Mesenchymal stem cell (in vitro differentiated cells and primary cell): Measurements from ENCODE around the gene KIF5B.
A peak's percentile ranks its signal among the peaks of the same experiment; 100 is the strongest.
"Not testable (repeated sequence)": the region's sequence is repeated elsewhere in the genome, so short reads cannot be mapped to it uniquely, and the experiment has no call there.

Experiments used
- DNase-seq: peaks from one replicate; pipeline ENCODE4 v3.0.0-alpha.2; 2013
- H2AFZ ChIP-seq: one replicate; pipeline ENCODE4 v1.6.1; 2013; ENCODE audit warnings: low read depth, mild to moderate bottlenecking, control low read depth, inconsistent platforms, low read length, moderate library complexity
- H2AK5ac ChIP-seq: 2 replicates; pipeline ENCODE4 v1.6.1; 2013; ENCODE audit warnings: low read length, moderate library complexity, mild to moderate bottlenecking, inconsistent platforms; ENCODE audit not compliant: severe bottlenecking
- H2BK120ac ChIP-seq: one replicate; pipeline ENCODE4 v1.6.1; 2013; ENCODE audit warnings: low read depth, mild to moderate bottlenecking, inconsistent platforms, low read length, moderate library complexity
- H2BK12ac ChIP-seq, 2 experiments: one replicate each; pipeline ENCODE4 v1.6.1; 2013; ENCODE audit warnings: inconsistent platforms in 2 of 2, low read length in 2 of 2, mild to moderate bottlenecking in 2 of 2, moderate library complexity in 2 of 2, control low read depth in 1 of 2
- H2BK15ac ChIP-seq: one replicate; pipeline ENCODE4 v1.6.1; 2013; ENCODE audit warnings: mild to moderate bottlenecking, low read depth, inconsistent platforms; ENCODE audit not compliant: poor library complexity, severe bottlenecking
- H2BK5ac ChIP-seq: 2 replicates; pipeline ENCODE4 v1.6.1; 2013; ENCODE audit warnings: low read depth, mild to moderate bottlenecking, low read length, control low read depth, inconsistent platforms; ENCODE audit not compliant: poor library complexity, severe bottlenecking
- H3K14ac ChIP-seq, 2 experiments: one replicate each; pipeline ENCODE4 v1.6.1; 2013; ENCODE audit warnings: inconsistent platforms in 2 of 2, low read length in 2 of 2, control low read depth in 1 of 2, mild to moderate bottlenecking in 1 of 2, moderate library complexity in 1 of 2
- H3K18ac ChIP-seq, 2 experiments: one replicate each; pipeline ENCODE4 v1.6.1; 2013; ENCODE audit warnings: inconsistent platforms in 2 of 2, low read length in 2 of 2, control low read depth in 1 of 2, low read depth in 1 of 2, mild to moderate bottlenecking in 1 of 2
- H3K23ac ChIP-seq, 2 experiments: one replicate each; pipeline ENCODE4 v1.6.1; 2013; ENCODE audit warnings: inconsistent platforms in 2 of 2, low read length in 2 of 2, mild to moderate bottlenecking in 2 of 2, moderate library complexity in 2 of 2, control low read depth in 1 of 2
- H3K27ac ChIP-seq: 2 replicates; pipeline ENCODE4 v1.5.1; 2013; ENCODE audit warnings: mild to moderate bottlenecking, moderate library complexity, low read length, control low read depth, inconsistent platforms; ENCODE audit not compliant: poor library complexity, severe bottlenecking
- H3K27me3 ChIP-seq, 2 experiments: 2 replicates each; pipeline versions ENCODE4 v1.6.1 to v1.7.0; 2013; ENCODE audit warnings: low read length in 2 of 2, mild to moderate bottlenecking in 2 of 2, moderate library complexity in 2 of 2, control low read depth in 1 of 2, inconsistent platforms in 1 of 2; ENCODE audit not compliant: control insufficient read depth in 1 of 2, insufficient read depth in 1 of 2
- H3K36me3 ChIP-seq, 2 experiments: 2 replicates each; pipeline versions ENCODE4 v1.6.1 to v1.7.0; 2013; ENCODE audit warnings: low read length in 2 of 2, control low read depth in 1 of 2, inconsistent platforms in 1 of 2, low read depth in 1 of 2, mild to moderate bottlenecking in 1 of 2; ENCODE audit not compliant: insufficient read depth in 2 of 2, control insufficient read depth in 1 of 2
- H3K4ac ChIP-seq, 2 experiments: one replicate each; pipeline ENCODE4 v1.6.1; 2013; ENCODE audit warnings: inconsistent platforms in 2 of 2, low read length in 2 of 2, mild to moderate bottlenecking in 2 of 2, moderate library complexity in 2 of 2, control low read depth in 1 of 2, low read depth in 1 of 2
- H3K4me1 ChIP-seq: 2 replicates; pipeline ENCODE4 v1.6.1; 2013; ENCODE audit warnings: low read depth, low read length, control low read depth; ENCODE audit not compliant: control insufficient read depth, insufficient read depth
- H3K4me2 ChIP-seq: 2 replicates; pipeline ENCODE4 v1.6.1; 2013; ENCODE audit warnings: low read length, mild to moderate bottlenecking, inconsistent platforms; ENCODE audit not compliant: poor library complexity, severe bottlenecking
- H3K4me3 ChIP-seq, 2 experiments: 2 replicates each; pipeline versions ENCODE4 v1.5.1 to v1.7.0; 2013; ENCODE audit warnings: low read length in 2 of 2, mild to moderate bottlenecking in 2 of 2, control low read depth in 1 of 2, low read depth in 1 of 2; ENCODE audit not compliant: insufficient read depth in 1 of 2
- H3K79me1 ChIP-seq: replicated peaks from 2 replicates; pipeline ENCODE4 v1.6.1; 2013; ENCODE audit warnings: mild to moderate bottlenecking, control low read depth, low read length, inconsistent platforms; ENCODE audit not compliant: poor library complexity, severe bottlenecking
- H3K9ac ChIP-seq: 2 replicates; pipeline ENCODE4 v1.7.0; 2013; ENCODE audit warnings: mild to moderate bottlenecking, low read length, moderate library complexity
- H3K9me3 ChIP-seq: 2 replicates; pipeline ENCODE4 v1.7.0; 2013; ENCODE audit warnings: mild to moderate bottlenecking, low read length; ENCODE audit not compliant: control insufficient read depth
- H4K8ac ChIP-seq: one replicate; pipeline ENCODE4 v1.6.1; 2013; ENCODE audit warnings: inconsistent platforms, mild to moderate bottlenecking, low read length, moderate library complexity
- H4K91ac ChIP-seq: one replicate; pipeline ENCODE4 v1.6.1; 2013; ENCODE audit warnings: mild to moderate bottlenecking, low read length, inconsistent platforms
- WGBS: methylation state at CpG from one replicate; pipeline ENCODE4 v1.1.7; 2013; ENCODE audit warnings: mixed read lengths; 5-methylcytosine and 5-hydroxymethylcytosine counted together

KIF5B gene

GRCh38 chr10:32042730-32043129 is 13.5 kb downstream of the KIF5B start:
- H3K18ac ChIP-seq, H3K4ac ChIP-seq, H2AK5ac ChIP-seq, H3K4me1 ChIP-seq, H3K4me2 ChIP-seq, H3K27me3 ChIP-seq, H4K91ac ChIP-seq, H2BK5ac ChIP-seq, H3K4me3 ChIP-seq, H4K8ac ChIP-seq, H2BK12ac ChIP-seq, H3K23ac ChIP-seq, H2AFZ ChIP-seq, H3K27ac ChIP-seq, H2BK120ac ChIP-seq, H3K9me3 ChIP-seq, DNase-seq, H2BK15ac ChIP-seq, H3K14ac ChIP-seq, H3K79me1 ChIP-seq: not testable (repeated sequence)
- H3K9ac ChIP-seq = peak overlapping the region; percentile 71
- WGBS = 87% methylated on average over 7 of the region's 8 CpGs
- H3K36me3 ChIP-seq = peaks cover 4 to 91% of the 10 kb centered on the region in 2 experiments

DNA sequence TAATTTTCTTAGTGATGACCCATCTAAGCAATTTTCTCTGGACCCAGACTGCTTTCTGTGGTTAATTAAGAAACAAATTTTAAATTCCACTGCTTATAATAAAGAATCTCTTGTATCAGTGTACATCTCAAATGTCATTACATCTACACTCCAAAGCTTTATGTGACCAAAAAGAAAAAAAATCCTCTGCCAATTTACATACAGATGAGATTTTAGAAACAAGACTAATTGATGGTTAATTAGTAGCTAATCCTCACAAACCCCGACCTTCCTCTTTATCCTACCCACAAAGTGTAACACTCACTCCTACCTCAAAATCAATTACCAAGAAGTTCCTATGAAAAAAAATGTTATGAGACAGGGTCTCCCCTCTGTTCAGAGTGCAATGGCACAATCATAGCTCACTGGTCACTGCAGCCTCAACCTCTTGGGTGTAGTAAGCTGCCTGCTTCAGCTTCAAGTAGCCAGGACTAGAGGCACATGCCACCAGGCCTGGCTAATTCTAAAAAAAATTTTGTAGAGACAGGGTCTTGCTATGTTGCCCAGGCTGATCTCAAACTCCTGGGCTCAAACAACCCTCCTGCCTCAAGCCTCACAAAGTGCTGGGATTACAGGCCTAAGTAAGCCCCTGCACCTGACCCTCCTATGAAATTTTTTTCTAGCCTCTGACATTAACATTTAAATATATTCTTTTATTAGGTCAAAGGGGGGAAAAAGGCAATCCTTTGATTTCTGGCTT is 14.8 kb downstream of the KIF5B start:
- Histone ChIP-seq H2AK5ac (no peak overlapping the region), H3K9me3 (no peaks in the 10 kb centered on the region), H4K91ac (no peak overlapping the region), H3K4ac (no peak overlapping the region), H3K79me1 (no peaks in the 10 kb centered on the region), H2AFZ (no peak overlapping the region), H3K9ac (peak overlapping the region; percentile 71), H3K27me3 (no peaks in the 10 kb centered on the region), H3K27ac (no peak overlapping the region), H2BK120ac (no peak overlapping the region), H3K4me3 (no peak overlapping the region), H3K18ac (no peak overlapping the region), H3K36me3 (peaks cover 7 to 91% of the 10 kb centered on the region in 2 experiments), H2BK15ac (no peak overlapping the region), H2BK5ac (no peak overlapping the region), H3K23ac (no peak overlapping the region), H3K14ac (no peak overlapping the region), H2BK12ac (no peak overlapping the region), H3K4me1 (peaks cover 2% of the 10 kb centered on the region), H4K8ac (no peak overlapping the region), H3K4me2 (no peak overlapping the region)
- DNase-seq = no peak
- WGBS = 100% methylated on average over 1 of the region's 1 CpG

DNA sequence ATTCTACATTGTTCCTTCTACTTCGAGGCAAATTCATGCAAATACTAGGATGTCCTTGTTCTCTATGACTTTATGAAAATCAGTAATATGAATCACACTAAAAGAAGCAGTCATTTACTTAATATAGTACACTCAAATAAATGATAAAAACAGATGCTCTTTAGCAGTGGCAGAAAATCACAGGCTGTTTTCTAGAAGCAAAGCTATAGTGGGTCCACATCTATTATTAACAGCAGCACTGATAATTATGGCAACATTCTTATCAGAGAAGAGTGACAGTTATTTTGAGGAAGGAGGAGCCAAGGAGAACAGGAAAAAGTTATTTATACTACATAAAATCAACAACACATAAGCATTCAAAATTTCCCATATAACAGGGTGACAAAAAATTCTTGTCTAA is 16.5 kb downstream of the KIF5B start:
- Histone ChIP-seq H3K4me1 (peaks cover 2% of the 10 kb centered on the region), H2BK12ac (no peak overlapping the region)
- WGBS = no CpG with 5 or more reads among the region's 1 CpG

GRCh38 chr10:32038777-32039176 is 17.4 kb downstream of the KIF5B start:
- no peak for DNase-seq
- no peak overlapping the region for H3K14ac ChIP-seq
- peaks cover 10 to 91% of the 10 kb centered on the region in 2 experiments for H3K36me3 ChIP-seq
- H2BK15ac ChIP-seq = no peak overlapping the region
- no peak overlapping the region for H3K4me2 ChIP-seq
- no peak overlapping the region for H2AK5ac ChIP-seq
- H3K9me3 ChIP-seq = no peaks in the 10 kb centered on the region
- 83% methylated on average over 1 of the region's 3 CpGs for WGBS
- H3K4me3 ChIP-seq = no peak overlapping the region
- no peak overlapping the region for H3K9ac ChIP-seq
- no peak overlapping the region for H3K23ac ChIP-seq
- no peak overlapping the region for H4K8ac ChIP-seq
- no peaks in the 10 kb centered on the region for H3K27me3 ChIP-seq
- no peaks in the 10 kb centered on the region for H3K79me1 ChIP-seq
- no peak overlapping the region for H2BK5ac ChIP-seq
- H2BK120ac ChIP-seq = no peak overlapping the region
- H3K4me1 ChIP-seq = peaks cover 2% of the 10 kb centered on the region
- H3K18ac ChIP-seq = no peak overlapping the region
- no peak overlapping the region for H3K4ac ChIP-seq
- no peak overlapping the region for H2AFZ ChIP-seq
- no peak overlapping the region for H3K27ac ChIP-seq
- H2BK12ac ChIP-seq = no peak overlapping the region
- no peak overlapping the region for H4K91ac ChIP-seq

More for the DNA sequence above, 16.5 kb downstream of the KIF5B start:
- Histone ChIP-seq H3K4me3 (no peak overlapping the region), H3K9ac (peak overlapping the region; percentile 4), H3K14ac (no peak overlapping the region), H3K27ac (no peak overlapping the region), H2BK15ac (no peak overlapping the region), H2BK120ac (no peak overlapping the region), H3K18ac (no peak overlapping the region), H2AK5ac (no peak overlapping the region), H2AFZ (no peak overlapping the region), H3K36me3 (peaks cover 10 to 91% of the 10 kb centered on the region in 2 experiments), H3K4me2 (no peak overlapping the region), H3K9me3 (no peaks in the 10 kb centered on the region), H3K79me1 (no peaks in the 10 kb centered on the region), H2BK5ac (no peak overlapping the region), H3K23ac (no peak overlapping the region), H4K8ac (no peak overlapping the region), H3K27me3 (no peaks in the 10 kb centered on the region), H3K4ac (no peak overlapping the region), H4K91ac (no peak overlapping the region)
- DNase-seq = no peak
